Dedifferentiated amniotic fluid mesenchymal stem cell (primary cell): ENCODE data around the gene EVPLL.
"Not testable (repeated sequence)": the region's sequence is repeated elsewhere in the genome, so short reads cannot be mapped to it uniquely, and the experiment has no call there.

ENCODE experiments used
- DNase-seq: peaks from one replicate; pipeline ENCODE4 v3.0.0-alpha.2; 2016; ENCODE audit errors: extremely low spot score

Gene EVPLL

DNA sequence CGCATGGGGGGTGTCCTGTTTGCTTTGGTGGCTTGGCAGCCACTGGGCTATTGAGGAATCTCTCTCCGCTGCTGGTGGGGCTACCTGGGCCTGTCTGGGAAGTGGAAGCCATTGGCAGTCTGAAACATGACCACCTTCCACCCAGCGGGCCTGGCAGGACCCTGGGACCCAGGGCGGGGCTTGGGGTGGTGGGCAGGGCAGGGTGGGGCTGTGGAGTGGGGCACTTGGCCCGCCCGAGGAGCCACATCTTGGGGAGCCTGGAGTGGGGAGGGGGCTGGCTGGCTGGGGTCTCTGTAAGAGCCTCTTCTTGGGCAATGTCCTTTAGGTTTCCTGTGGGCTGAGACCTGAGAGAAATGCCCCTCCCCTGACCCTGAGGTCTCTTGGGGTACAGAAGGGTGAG, 48.0 kb downstream of the EVPLL start:
- not testable (repeated sequence) for DNase-seq

DNA sequence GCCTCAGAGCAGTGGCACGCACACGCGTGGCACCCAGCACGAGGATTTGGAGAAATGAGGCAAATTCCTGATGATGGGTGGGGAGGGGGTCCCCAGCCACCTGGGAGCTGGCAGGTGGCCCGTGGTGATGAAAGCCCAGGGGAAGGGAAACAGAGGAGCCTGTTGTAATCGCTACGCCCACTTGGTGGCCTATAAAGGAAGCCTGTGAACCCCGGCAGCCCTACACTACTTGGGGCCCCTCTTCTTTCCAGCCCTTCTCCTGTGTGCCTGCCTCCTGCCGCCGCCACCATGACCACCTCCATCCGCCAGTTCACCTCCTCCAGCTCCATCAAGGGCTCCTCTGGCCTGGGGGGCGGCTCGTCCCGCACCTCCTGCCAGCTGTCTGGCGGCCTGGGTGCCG, 49.1 kb downstream of the EVPLL start:
- not testable (repeated sequence) for DNase-seq

DNA sequence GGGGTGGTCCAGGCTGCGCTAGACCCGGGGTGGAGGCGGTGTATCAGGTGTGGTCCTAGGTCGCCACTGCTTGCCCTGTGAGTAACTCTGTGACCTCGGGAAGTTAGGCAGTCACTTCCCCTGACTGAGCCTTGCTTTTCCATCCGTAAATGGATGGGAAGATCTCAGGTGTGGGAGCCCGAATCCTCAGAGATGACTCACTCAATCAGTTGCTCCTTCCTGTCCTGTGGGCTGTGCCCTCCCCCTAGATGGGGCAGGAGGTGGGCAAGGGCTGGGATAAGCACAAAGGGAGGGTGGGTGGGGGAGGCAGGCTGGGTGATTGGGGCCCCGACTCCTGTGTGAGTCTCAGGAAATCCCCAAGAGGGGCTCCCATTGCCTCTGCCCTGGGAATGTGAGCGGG, 54.6 kb downstream of the EVPLL start:
- not testable (repeated sequence) for DNase-seq
